ENCODE measurements around the gene MRGPRD. TPM values are rescaled to one million over a fixed set of nuclear protein-coding genes. Genes with fewer than 3 reads are reported as not detected.

Gene MRGPRD
- total RNA-seq, 1 donor from 2014 or later: not detected

DNA sequence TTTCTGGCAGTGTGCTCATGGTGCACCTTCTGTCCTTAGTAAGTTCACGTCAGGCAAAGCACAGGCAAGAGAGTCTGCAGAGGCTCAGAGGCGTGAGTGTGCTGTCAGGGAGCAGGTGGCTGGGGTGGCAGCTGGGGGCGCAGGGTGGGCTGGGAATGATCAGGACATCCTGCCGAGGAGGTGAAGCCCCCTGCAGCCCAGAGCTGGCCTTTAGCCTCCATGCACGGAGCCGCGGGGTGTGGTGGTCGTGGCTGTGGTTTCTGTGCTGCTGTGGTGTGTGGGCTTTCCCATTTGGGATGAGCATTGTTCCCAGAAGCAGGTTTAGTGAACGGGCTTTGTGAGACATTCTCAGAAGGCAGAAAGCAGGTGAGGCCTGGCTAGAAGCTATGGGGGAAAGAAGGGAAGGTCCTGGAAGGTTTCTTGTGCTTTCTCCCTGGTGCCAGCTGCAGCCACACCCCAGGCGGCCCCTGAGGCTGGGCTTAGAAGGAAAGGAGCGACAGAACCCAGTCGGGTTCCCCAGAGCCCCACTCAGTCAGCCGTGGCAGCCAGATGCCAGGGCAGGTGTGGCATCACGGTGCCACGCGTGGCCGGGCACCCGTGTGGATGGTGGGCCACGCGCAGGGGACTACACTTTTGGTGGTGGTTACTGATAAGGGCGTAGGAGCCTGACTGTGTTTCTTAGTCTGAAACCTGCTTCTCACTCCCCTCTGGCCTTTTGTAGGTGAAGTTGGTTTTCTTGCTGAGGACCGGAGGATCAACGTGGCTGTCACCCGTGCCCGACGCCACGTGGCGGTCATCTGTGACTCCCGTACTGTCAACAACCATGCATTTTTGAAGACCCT, 45.0 kb downstream of the MRGPRD start:
- no peaks in the 10 kb centered on the region for H3K36me3 ChIP-seq
- DNase-seq (ENCODE audit: low spot score): no peak

DNA sequence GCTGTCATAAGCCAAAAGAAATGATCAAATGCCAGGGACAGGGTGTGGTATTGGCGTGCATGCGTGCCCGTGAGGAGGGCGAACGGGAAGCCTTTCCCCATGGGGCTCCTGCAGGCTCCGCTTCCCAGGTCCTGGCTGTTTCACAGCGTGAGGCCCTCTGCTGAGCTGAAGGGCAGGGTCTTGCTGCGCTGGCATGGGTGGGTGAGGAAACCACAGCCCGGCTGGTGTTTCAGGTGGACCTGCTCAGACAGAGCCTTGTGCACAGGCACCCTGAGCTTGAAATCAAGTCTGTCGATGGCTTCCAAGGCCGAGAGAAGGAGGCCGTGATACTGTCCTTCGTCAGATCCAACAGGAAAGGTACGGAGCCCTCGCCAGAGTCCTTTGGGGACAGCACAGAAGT, 45.7 kb downstream of the MRGPRD start:
- Mint-ChIP-seq H3K36me3 (peaks cover 5% of the 10 kb centered on the region), H3K4me1 (no peaks in the 10 kb centered on the region), H3K4me3 (no peak overlapping the region), H3K9me3 (no peaks in the 10 kb centered on the region), H3K27me3 (ENCODE audit: insufficient read depth, low read depth) (peaks cover 4% of the 10 kb centered on the region), H3K27ac (no peak overlapping the region)
- TF ChIP-seq EZH2 (IDR thresholded peaks at IDR 0.05): no peak
- TF ChIP-seq EZH2phosphoT487 (IDR thresholded peaks at IDR 0.05): no peak
- Histone ChIP-seq H3K9ac (no peak overlapping the region), H3K4me1 (no peaks in the 10 kb centered on the region), H3K9me3 (ENCODE audit: low read depth) (no peaks in the 10 kb centered on the region), H3K79me2 (ENCODE audit: low read depth) (no peaks in the 10 kb centered on the region), H3K27ac (no peak overlapping the region), H3F3A (ENCODE audit: low read depth) (no peaks in the 10 kb centered on the region), H3K4me3 (no peak overlapping the region), H4K20me1 (ENCODE audit: low read depth) (no peaks in the 10 kb centered on the region), H3K27me3 (no peaks in the 10 kb centered on the region), H3K4me2 (no peak overlapping the region), H3K36me3 (no peaks in the 10 kb centered on the region), H2AFZ (replicated peaks) (no peak overlapping the region)
- no peak for DNase-seq (ENCODE audit: low spot score)

More for the DNA sequence above, 45.0 kb downstream of the MRGPRD start:
- Histone ChIP-seq H3K27me3 (no peaks in the 10 kb centered on the region), H3K4me1 (no peaks in the 10 kb centered on the region), H3K79me2 (ENCODE audit: low read depth) (no peaks in the 10 kb centered on the region), H3K9ac (no peak overlapping the region), H3K4me3 (no peak overlapping the region), H4K20me1 (ENCODE audit: low read depth) (no peaks in the 10 kb centered on the region), H3K4me2 (no peak overlapping the region), H3K27ac (no peak overlapping the region), H3F3A (ENCODE audit: low read depth) (no peaks in the 10 kb centered on the region), H3K9me3 (ENCODE audit: low read depth) (no peaks in the 10 kb centered on the region), H2AFZ (replicated peaks) (no peak overlapping the region)
- peaks cover under 1% of the 10 kb centered on the region for H3K36me3 Mint-ChIP-seq
- peaks cover 4% of the 10 kb centered on the region for H3K27me3 Mint-ChIP-seq (ENCODE audit: insufficient read depth, low read depth)
- H3K9me3 Mint-ChIP-seq: no peaks in the 10 kb centered on the region
- H3K4me3 Mint-ChIP-seq: no peak overlapping the region
- no peak overlapping the region for H3K27ac Mint-ChIP-seq
- H3K4me1 Mint-ChIP-seq: no peaks in the 10 kb centered on the region
- TF ChIP-seq EZH2 (IDR thresholded peaks at IDR 0.05) (no peak), EZH2phosphoT487 (IDR thresholded peaks at IDR 0.05) (no peak)
- TF ChIP-seq, protein P1, sequence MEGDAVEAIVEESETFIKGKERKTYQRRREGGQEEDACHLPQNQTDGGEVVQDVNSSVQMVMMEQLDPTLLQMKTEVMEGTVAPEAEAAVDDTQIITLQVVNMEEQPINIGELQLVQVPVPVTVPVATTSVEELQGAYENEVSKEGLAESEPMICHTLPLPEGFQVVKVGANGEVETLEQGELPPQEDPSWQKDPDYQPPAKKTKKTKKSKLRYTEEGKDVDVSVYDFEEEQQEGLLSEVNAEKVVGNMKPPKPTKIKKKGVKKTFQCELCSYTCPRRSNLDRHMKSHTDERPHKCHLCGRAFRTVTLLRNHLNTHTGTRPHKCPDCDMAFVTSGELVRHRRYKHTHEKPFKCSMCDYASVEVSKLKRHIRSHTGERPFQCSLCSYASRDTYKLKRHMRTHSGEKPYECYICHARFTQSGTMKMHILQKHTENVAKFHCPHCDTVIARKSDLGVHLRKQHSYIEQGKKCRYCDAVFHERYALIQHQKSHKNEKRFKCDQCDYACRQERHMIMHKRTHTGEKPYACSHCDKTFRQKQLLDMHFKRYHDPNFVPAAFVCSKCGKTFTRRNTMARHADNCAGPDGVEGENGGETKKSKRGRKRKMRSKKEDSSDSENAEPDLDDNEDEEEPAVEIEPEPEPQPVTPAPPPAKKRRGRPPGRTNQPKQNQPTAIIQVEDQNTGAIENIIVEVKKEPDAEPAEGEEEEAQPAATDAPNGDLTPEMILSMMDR (IDR thresholded peaks at IDR 0.05): no peak

DNA sequence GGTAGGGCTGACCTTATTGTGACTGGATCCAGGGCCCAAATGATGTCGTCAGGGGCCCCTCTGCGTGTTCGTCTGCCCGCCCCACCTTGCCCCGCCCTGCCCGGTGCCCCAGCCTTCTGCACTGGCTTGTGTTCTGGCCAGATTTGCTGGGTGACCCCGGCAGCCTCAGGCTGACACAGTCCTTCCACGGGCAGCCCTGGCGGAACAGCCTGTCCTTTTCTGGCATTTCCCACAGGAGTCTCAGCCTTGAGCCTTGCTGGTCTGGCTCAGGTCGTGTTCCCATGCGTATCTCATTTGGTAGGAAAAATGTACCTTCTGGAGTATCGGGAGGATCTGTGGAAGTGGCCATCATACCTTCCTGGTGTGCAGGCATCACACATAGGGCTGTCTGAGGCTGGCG, 46.1 kb downstream of the MRGPRD start:
- Mint-ChIP-seq H3K27ac (no peak overlapping the region), H3K36me3 (peaks cover 7% of the 10 kb centered on the region), H3K27me3 (ENCODE audit: insufficient read depth, low read depth) (peaks cover 4% of the 10 kb centered on the region), H3K4me3 (no peak overlapping the region), H3K4me1 (no peaks in the 10 kb centered on the region), H3K9me3 (no peaks in the 10 kb centered on the region)
- Histone ChIP-seq H3K4me3 (no peak overlapping the region), H3K36me3 (no peaks in the 10 kb centered on the region), H3K9ac (no peak overlapping the region), H2AFZ (replicated peaks) (no peak overlapping the region), H3K9me3 (ENCODE audit: low read depth) (no peaks in the 10 kb centered on the region), H3K27ac (no peak overlapping the region), H3K79me2 (ENCODE audit: low read depth) (no peaks in the 10 kb centered on the region), H3K4me1 (no peaks in the 10 kb centered on the region), H3F3A (ENCODE audit: low read depth) (no peaks in the 10 kb centered on the region), H4K20me1 (ENCODE audit: low read depth) (no peaks in the 10 kb centered on the region), H3K27me3 (no peaks in the 10 kb centered on the region), H3K4me2 (no peak overlapping the region)
- TF ChIP-seq EZH2 (IDR thresholded peaks at IDR 0.05) (no peak), EZH2phosphoT487 (IDR thresholded peaks at IDR 0.05) (no peak)
- TF ChIP-seq, protein P1 (IDR thresholded peaks at IDR 0.05): no peak
- DNase-seq (ENCODE audit: low spot score): no peak

DNA sequence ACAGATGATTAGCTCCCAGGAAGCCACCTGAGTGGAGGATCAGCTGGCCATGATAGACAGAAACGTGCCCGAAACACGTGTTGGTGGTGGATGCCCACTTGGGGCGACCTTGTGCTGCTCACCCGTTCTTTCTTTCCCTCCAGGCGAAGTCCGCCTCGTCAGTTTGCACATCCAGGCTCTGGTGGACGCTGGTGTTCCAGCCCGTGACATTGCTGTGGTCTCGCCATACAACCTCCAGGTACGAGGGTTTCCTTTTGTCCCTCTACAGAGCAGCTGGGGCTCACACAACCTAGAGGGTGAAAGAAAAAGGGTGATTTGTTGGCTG, 46.5 kb downstream of the MRGPRD start:
- H3K9ac ChIP-seq: no peak overlapping the region
- H3K4me1 ChIP-seq: no peaks in the 10 kb centered on the region
- H4K20me1 ChIP-seq (ENCODE audit: low read depth): no peaks in the 10 kb centered on the region
- Mint-ChIP-seq H3K36me3 (peaks cover 9% of the 10 kb centered on the region), H3K27me3 (ENCODE audit: insufficient read depth, low read depth) (peaks cover 4% of the 10 kb centered on the region), H3K4me3 (no peak overlapping the region), H3K4me1 (no peaks in the 10 kb centered on the region), H3K9me3 (no peaks in the 10 kb centered on the region), H3K27ac (no peak overlapping the region)
- H2AFZ ChIP-seq (replicated peaks): no peak overlapping the region
- H3K9me3 ChIP-seq (ENCODE audit: low read depth): no peaks in the 10 kb centered on the region
- no peaks in the 10 kb centered on the region for H3F3A ChIP-seq (ENCODE audit: low read depth)
- no peak overlapping the region for H3K4me2 ChIP-seq
- TF ChIP-seq, protein P1 (IDR thresholded peaks at IDR 0.05): no peak
- TF ChIP-seq EZH2 (IDR thresholded peaks at IDR 0.05) (no peak), EZH2phosphoT487 (IDR thresholded peaks at IDR 0.05) (no peak)
- H3K27ac ChIP-seq: no peak overlapping the region
- H3K36me3 ChIP-seq: no peaks in the 10 kb centered on the region
- no peak overlapping the region for H3K4me3 ChIP-seq
- H3K27me3 ChIP-seq: no peaks in the 10 kb centered on the region
- no peak for DNase-seq (ENCODE audit: low spot score)
- H3K79me2 ChIP-seq (ENCODE audit: low read depth): no peaks in the 10 kb centered on the region

All from neural progenitor cell (in vitro differentiated cells).